Naive thymus-derived CD4-positive, alpha-beta T cell (primary cell): ENCODE data around the gene AEBP1. TPM values are rescaled to one million over a fixed set of nuclear protein-coding genes. Genes with fewer than 3 reads are reported as not detected.

Source experiments
- ATAC-seq: fragments of 150-1000 bp; cut with Tn5 transposase; 2 replicates; pipeline ENCODE4 v1.10.0; 2021; ENCODE audit warnings: mild to moderate bottlenecking, moderate library complexity
- CTCF ChIA-PET: fragments of 350-600 bp; sonication (Branson Sonifier 250); formaldehyde crosslinking; loops from one replicate; lab custom pipeline; 2021; ENCODE audit warnings: antibody characterized with exemption; lab: Charles Lee
- POLR2A ChIA-PET: fragments of 350-600 bp; sonication (Branson Sonifier 250); formaldehyde crosslinking; loops from one replicate; lab custom pipeline; 2021; ENCODE audit warnings: antibody characterized with exemption, inconsistent platforms; lab: Charles Lee
- DNase-seq, 9 donors: peaks; one replicate each; pipeline versions ENCODE4 v3.0.0 to v3.0.0-alpha.2; 2020 to 2022; ENCODE audit warnings: mixed read lengths in 1 of 9
- H3K27ac ChIP-seq: one replicate; pipeline ENCODE4 v1.7.0; 2013; ENCODE audit warnings: mild to moderate bottlenecking, low read depth, low read length, moderate library complexity
- H3K27me3 ChIP-seq, 2 donors: one replicate each; pipeline ENCODE4 v1.7.0; 2013; ENCODE audit warnings: low read length in 2 of 2, mild to moderate bottlenecking in 2 of 2, moderate library complexity in 2 of 2; ENCODE audit not compliant: control insufficient read depth in 2 of 2, insufficient read depth in 2 of 2
- H3K36me3 ChIP-seq, 3 experiments: 1 replicate in 2 of 3; 2 replicates in 1 of 3; pipeline ENCODE4 v1.7.0; 2013; ENCODE audit warnings: low read length in 3 of 3, mild to moderate bottlenecking in 3 of 3, moderate library complexity in 1 of 3; ENCODE audit not compliant: insufficient read depth in 3 of 3, control insufficient read depth in 2 of 3
- H3K4me1 ChIP-seq, 2 donors: one replicate each; pipeline ENCODE4 v1.7.0; 2013; ENCODE audit warnings: low read length in 2 of 2, mild to moderate bottlenecking in 2 of 2, moderate library complexity in 1 of 2; ENCODE audit not compliant: control insufficient read depth in 2 of 2, insufficient read depth in 2 of 2
- H3K4me3 ChIP-seq: 2 replicates; pipeline ENCODE4 v1.7.0; 2013; ENCODE audit warnings: mild to moderate bottlenecking, low read length
- H3K9me3 ChIP-seq, 3 experiments: 1 replicate in 2 of 3; 2 replicates in 1 of 3; pipeline ENCODE4 v1.7.0; 2013; ENCODE audit warnings: low read length in 3 of 3; ENCODE audit not compliant: control insufficient read depth in 2 of 3
- H3K27ac Mint-ChIP-seq, 9 donors: one replicate each; pipeline ENCODE4 v1.8.0; 2020 to 2022; ENCODE audit warnings: mixed read lengths in 9 of 9, mild to moderate bottlenecking in 8 of 9, moderate library complexity in 5 of 9, inconsistent platforms in 2 of 9
- H3K27me3 Mint-ChIP-seq, 5 donors: one replicate each; pipeline ENCODE4 v1.8.0; 2021 to 2022; ENCODE audit warnings: mixed read lengths in 5 of 5, mild to moderate bottlenecking in 1 of 5
- H3K36me3 Mint-ChIP-seq, 5 donors: one replicate each; pipeline ENCODE4 v1.8.0; 2020 to 2022; ENCODE audit warnings: mixed read lengths in 5 of 5, mild to moderate bottlenecking in 3 of 5, inconsistent platforms in 1 of 5
- H3K4me1 Mint-ChIP-seq, 7 donors: one replicate each; pipeline ENCODE4 v1.8.0; 2020 to 2022; ENCODE audit warnings: mixed read lengths in 7 of 7, mild to moderate bottlenecking in 3 of 7, inconsistent platforms in 1 of 7
- H3K4me3 Mint-ChIP-seq, 10 donors: one replicate each; pipeline ENCODE4 v1.8.0; 2020 to 2022; ENCODE audit warnings: mild to moderate bottlenecking in 10 of 10, mixed read lengths in 10 of 10, moderate library complexity in 6 of 10, inconsistent platforms in 2 of 10
- H3K9me3 Mint-ChIP-seq, 11 donors: one replicate each; pipeline ENCODE4 v1.8.0; 2020 to 2022; ENCODE audit warnings: mixed read lengths in 11 of 11, mild to moderate bottlenecking in 4 of 11, inconsistent platforms in 1 of 11, moderate library complexity in 1 of 11
- intact Hi-C, 2 donors: fragments of 100-400 bp; cut with micrococcal nuclease; formaldehyde crosslinking; loops; one replicate each; pipeline ENCODE4 v1.15.1; 2023
- polyA plus RNA-seq, 2 donors: library from polyadenylated mRNA; unstranded; fragments of 300-500 nt; fragmentation: Illumina TruSeq; gene quantifications; one replicate each; pipeline ENCODE4 v1.2.3, GENCODE V29; 2021
- total RNA-seq, 6 experiments: library from RNA in 5 of 6; stranded (reverse) in 5 of 6; gene quantifications; 1 replicate in 5 of 6; 2 replicates in 1 of 6; pipeline ENCODE4 v1.2.3 and lab custom pipeline; 2021 to 2026

The AEBP1 gene
- total and polyA plus RNA-seq, 7 experiments from 2014 or later = 3.0 to 33.1 (median 13.5) TPM

- Mint-ChIP-seq H3K27me3 (no peaks in the 10 kb centered on the region), H3K4me3 (no peak overlapping the region), H3K9me3 (peaks cover 0 to 4% (median 0%) of the 10 kb centered on the region in 11 donors), H3K27ac (peak overlapping the region in 5 of 9 donors; percentile 14 to 78 (median 45)), H3K4me1 (peaks cover 7 to 27% (median 22%) of the 10 kb centered on the region in 7 donors), H3K36me3 (peaks cover 0 to 21% (median 7%) of the 10 kb centered on the region in 5 donors)
- Histone ChIP-seq H3K36me3 (peaks cover 4 to 51% (median 15%) of the 10 kb centered on the region in 3 experiments), H3K4me3 (no peak overlapping the region), H3K27me3 (no peaks in the 10 kb centered on the region), H3K4me1 (peaks cover 0 to 18% of the 10 kb centered on the region in 2 donors), H3K9me3 (no peaks in the 10 kb centered on the region), H3K27ac (no peak overlapping the region)
- ChIA-PET CTCF (interaction anchor here (0.7 kb wide), 1 partner anchor 459 kb away, joined by 3 read pairs; no protein-coding TSS in a partner anchor), POLR2A (interaction anchor here (0.6 to 7.6 kb wide), 4 partner anchors 10 to 510 kb away, joined by 3 to 66 read pairs (median 34); partner anchors contain the start of gene DBNL)
- intact Hi-C loops = no loop called here
- DNase-seq = no peak
- ATAC-seq = no peak
These were observed 41.2 kb upstream of the AEBP1 start for GRCh38 chr7:44062903-44063295.

GRCh38 chr7:44063547-44063893 is 40.6 kb upstream of the AEBP1 start:
- CTCF ChIA-PET = interaction anchor here (0.7 kb wide), 1 partner anchor 459 kb away, joined by 3 read pairs; no protein-coding TSS in a partner anchor
- H3K9me3 Mint-ChIP-seq = peaks cover 0 to 7% (median 0%) of the 10 kb centered on the region in 11 donors
- intact Hi-C loops = no loop called here
- ATAC-seq (no peak), DNase-seq (no peak)
- no peaks in the 10 kb centered on the region for H3K27me3 ChIP-seq
- peaks cover 0 to 15% (median 5%) of the 10 kb centered on the region in 5 donors for H3K36me3 Mint-ChIP-seq
- no peak overlapping the region for H3K4me3 Mint-ChIP-seq
- H3K27ac ChIP-seq = no peak overlapping the region
- no peaks in the 10 kb centered on the region for H3K9me3 ChIP-seq
- no peak overlapping the region for H3K4me3 ChIP-seq
- H3K4me1 Mint-ChIP-seq = peaks cover 7 to 33% (median 26%) of the 10 kb centered on the region in 7 donors
- peaks cover 2 to 45% (median 8%) of the 10 kb centered on the region in 3 experiments for H3K36me3 ChIP-seq
- POLR2A ChIA-PET = interaction anchor here (1.8 to 7.6 kb wide), 4 partner anchors 9 to 17 kb away, joined by 3 to 66 read pairs (median 34); partner anchors contain the start of gene DBNL
- H3K27me3 Mint-ChIP-seq = no peaks in the 10 kb centered on the region
- H3K4me1 ChIP-seq = peaks cover 0 to 18% of the 10 kb centered on the region in 2 donors
- peak overlapping the region in 3 of 9 donors; percentile 28 to 79 (median 41) for H3K27ac Mint-ChIP-seq

- ChIA-PET CTCF (no interaction called here), POLR2A (interaction anchor here (0.7 to 7.6 kb wide), 5 partner anchors 8 to 18 kb away, joined by 3 to 66 read pairs (median 53); partner anchors contain the start of gene DBNL)
- H3K9me3 ChIP-seq = no peaks in the 10 kb centered on the region
- H3K9me3 Mint-ChIP-seq = peaks cover 0 to 9% (median 0%) of the 10 kb centered on the region in 11 donors
- intact Hi-C loops = no loop called here
- H3K4me1 ChIP-seq = peaks cover 0 to 18% of the 10 kb centered on the region in 2 donors
- H3K36me3 Mint-ChIP-seq = peaks cover 0 to 9% (median 0%) of the 10 kb centered on the region in 5 donors
- H3K4me3 Mint-ChIP-seq = no peak overlapping the region
- H3K4me1 Mint-ChIP-seq = peaks cover 7 to 39% (median 30%) of the 10 kb centered on the region in 7 donors
- no peak overlapping the region for H3K27ac ChIP-seq
- DNase-seq (no peak), ATAC-seq (no peak)
- H3K4me3 ChIP-seq = no peak overlapping the region
- H3K27me3 ChIP-seq = no peaks in the 10 kb centered on the region
- no peaks in the 10 kb centered on the region for H3K27me3 Mint-ChIP-seq
- peak overlapping the region in 6 of 9 donors; percentile 28 to 69 (median 44) for H3K27ac Mint-ChIP-seq
- H3K36me3 ChIP-seq = peaks cover 0 to 39% (median 3%) of the 10 kb centered on the region in 3 experiments
These were observed 40.1 kb upstream of the AEBP1 start for GRCh38 chr7:44063894-44064651.

GRCh38 chr7:44064791-44065430 is 39.2 kb upstream of the AEBP1 start:
- Mint-ChIP-seq H3K36me3 (peaks cover 0 to 11% (median 0%) of the 10 kb centered on the region in 5 donors), H3K27ac (peak overlapping the region in 8 of 9 donors; percentile 40 to 80 (median 56)), H3K9me3 (peaks cover 0 to 11% (median 0%) of the 10 kb centered on the region in 11 donors), H3K4me1 (peaks cover 7 to 40% (median 34%) of the 10 kb centered on the region in 7 donors), H3K4me3 (peak overlapping the region in 5 of 10 donors; percentile 16 to 51 (median 42)), H3K27me3 (no peaks in the 10 kb centered on the region)
- POLR2A ChIA-PET = interaction anchor here (0.8 to 7.6 kb wide), 5 partner anchors 10 to 47 kb away, joined by 3 to 66 read pairs (median 53); partner anchors contain the start of gene DBNL
- intact Hi-C loops = loop anchor here in 1 of 2 donors (1.0 kb wide), 2 partner anchors 13 to 17 kb away; partner anchors contain the start of gene POLM
- no peak for DNase-seq
- CTCF ChIA-PET = interaction anchor here (1.2 kb wide), 1 partner anchor 10 kb away, joined by 3 read pairs; no protein-coding TSS in a partner anchor
- Histone ChIP-seq H3K4me1 (peaks cover 0 to 18% of the 10 kb centered on the region in 2 donors), H3K4me3 (no peak overlapping the region), H3K36me3 (peaks cover 0 to 31% (median 3%) of the 10 kb centered on the region in 3 experiments), H3K27me3 (no peaks in the 10 kb centered on the region), H3K9me3 (no peaks in the 10 kb centered on the region), H3K27ac (peak overlapping the region; percentile 48)
- ATAC-seq = peak; percentile 17

- peaks cover 0 to 18% of the 10 kb centered on the region in 2 donors for H3K4me1 ChIP-seq
These were observed 38.6 kb upstream of the AEBP1 start, which contains the start of gene PGAM2 for GRCh38 chr7:44065431-44066110. PGAM2 (minus strand) TSS chr7:44065567; CDS start chr7:44065529, 38 bp downstream.

More at GRCh38 chr7:44065431-44066110, 38.6 kb upstream of the AEBP1 start, which contains the start of gene PGAM2:
- ATAC-seq (peak; percentile 40), DNase-seq (no peak)
- Histone ChIP-seq H3K4me3 (no peak within 1 kb of the TSS), H3K9me3 (no peaks in the 10 kb centered on the region), H3K27me3 (no peaks in the 10 kb centered on the region), H3K36me3 (peaks cover 0 to 24% (median 3%) of the 10 kb centered on the region in 3 experiments), H3K27ac (peak within 1 kb of the TSS; percentile 48)
- Mint-ChIP-seq H3K36me3 (peaks cover 0 to 11% (median 0%) of the 10 kb centered on the region in 5 donors), H3K27me3 (no peaks in the 10 kb centered on the region), H3K4me1 (peaks cover 7 to 40% (median 34%) of the 10 kb centered on the region in 7 donors), H3K27ac (peak within 1 kb of the TSS in 8 of 9 donors; percentile 40 to 80 (median 58)), H3K4me3 (peak within 1 kb of the TSS in 6 of 10 donors; percentile 16 to 51 (median 38)), H3K9me3 (peaks cover 0 to 11% (median 0%) of the 10 kb centered on the region in 11 donors)
- intact Hi-C loops = loop anchor here in 1 of 2 donors (1.0 kb wide), 2 partner anchors 13 to 17 kb away; partner anchors contain the start of gene POLM
- ChIA-PET POLR2A (interaction anchor here (0.7 to 7.6 kb wide), 8 partner anchors 8 to 49 kb away, joined by 3 to 66 read pairs (median 14); partner anchors contain the start of genes AEBP1 and DBNL), CTCF (interaction anchor here (0.6 to 1.2 kb wide), 2 partner anchors 9 to 111 kb away, joined by 3 read pairs; no protein-coding TSS in a partner anchor)
